Activated T-cell treated with anti-CD3 and anti-CD28 coated beads for 24 hours (primary cell): ENCODE data around the gene EIF4H.
"Not testable (repeated sequence)": the region's sequence is repeated elsewhere in the genome, so short reads cannot be mapped to it uniquely, and the experiment has no call there.

Experiments used
- DNase-seq: peaks from one replicate; pipeline ENCODE4 v3.0.0-alpha.2; 2020; ENCODE audit warnings: low read depth

The EIF4H gene

DNA sequence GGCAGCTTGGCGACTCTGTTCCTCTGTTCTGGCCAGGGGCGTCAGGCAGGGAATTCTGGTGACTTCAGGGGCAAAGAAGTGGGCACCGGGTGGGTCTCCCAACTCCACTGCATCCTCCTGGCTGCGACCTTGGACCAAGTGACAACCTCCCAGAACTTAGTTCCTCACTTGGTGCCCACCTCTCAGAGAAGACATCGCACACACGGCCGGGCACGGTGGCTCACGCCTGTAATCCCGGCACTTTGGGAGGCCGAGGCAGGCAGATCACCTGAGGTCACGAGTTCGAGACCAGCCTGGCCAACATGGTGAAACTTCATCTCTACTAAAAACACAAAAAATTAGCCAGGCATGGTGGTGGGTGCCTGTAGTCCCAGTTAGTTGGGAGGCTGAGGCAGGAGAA is 50.8 kb downstream of the EIF4H start:
- not testable (repeated sequence) for DNase-seq

DNA sequence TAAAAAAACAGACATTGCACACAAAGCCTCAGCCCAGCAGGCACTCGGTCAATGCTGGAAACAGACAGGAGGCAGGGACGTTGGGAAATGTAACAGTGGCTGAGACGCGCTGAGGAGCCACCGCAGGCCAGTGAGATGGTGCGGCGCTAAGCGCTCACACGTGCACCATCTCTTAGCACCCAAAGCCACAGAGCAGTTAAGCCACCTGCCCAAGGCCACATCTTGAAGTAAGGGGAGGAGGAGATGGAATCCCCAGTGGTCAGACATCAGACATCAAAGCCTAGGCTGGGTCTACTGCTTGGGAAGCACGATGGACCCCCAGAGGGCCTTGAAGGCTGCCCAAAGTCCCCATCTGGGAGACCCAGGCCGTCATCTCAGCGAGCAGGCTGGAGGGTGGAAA is 51.2 kb downstream of the EIF4H start:
- no peak for DNase-seq

DNA sequence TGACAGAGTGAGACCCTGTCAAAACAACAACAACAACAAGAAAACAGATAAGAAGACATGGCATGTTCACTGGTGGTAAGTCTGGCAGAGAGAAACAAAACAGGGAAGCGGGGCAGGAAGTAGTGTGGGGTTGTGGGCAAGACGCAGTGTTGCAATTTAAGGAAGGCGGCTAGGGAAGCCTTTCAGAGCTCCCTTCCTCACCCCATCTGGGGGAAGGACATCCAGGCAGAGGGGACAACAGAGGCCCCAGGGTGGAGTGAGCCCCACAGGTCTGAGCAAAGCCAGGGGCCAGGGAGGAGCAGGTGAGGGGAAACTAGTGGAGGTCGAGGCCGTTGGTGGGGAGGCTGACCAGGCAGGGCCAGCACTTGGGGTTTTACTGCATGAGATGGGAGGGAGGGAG is 52.5 kb downstream of the EIF4H start:
- DNase-seq, result no peak

DNA sequence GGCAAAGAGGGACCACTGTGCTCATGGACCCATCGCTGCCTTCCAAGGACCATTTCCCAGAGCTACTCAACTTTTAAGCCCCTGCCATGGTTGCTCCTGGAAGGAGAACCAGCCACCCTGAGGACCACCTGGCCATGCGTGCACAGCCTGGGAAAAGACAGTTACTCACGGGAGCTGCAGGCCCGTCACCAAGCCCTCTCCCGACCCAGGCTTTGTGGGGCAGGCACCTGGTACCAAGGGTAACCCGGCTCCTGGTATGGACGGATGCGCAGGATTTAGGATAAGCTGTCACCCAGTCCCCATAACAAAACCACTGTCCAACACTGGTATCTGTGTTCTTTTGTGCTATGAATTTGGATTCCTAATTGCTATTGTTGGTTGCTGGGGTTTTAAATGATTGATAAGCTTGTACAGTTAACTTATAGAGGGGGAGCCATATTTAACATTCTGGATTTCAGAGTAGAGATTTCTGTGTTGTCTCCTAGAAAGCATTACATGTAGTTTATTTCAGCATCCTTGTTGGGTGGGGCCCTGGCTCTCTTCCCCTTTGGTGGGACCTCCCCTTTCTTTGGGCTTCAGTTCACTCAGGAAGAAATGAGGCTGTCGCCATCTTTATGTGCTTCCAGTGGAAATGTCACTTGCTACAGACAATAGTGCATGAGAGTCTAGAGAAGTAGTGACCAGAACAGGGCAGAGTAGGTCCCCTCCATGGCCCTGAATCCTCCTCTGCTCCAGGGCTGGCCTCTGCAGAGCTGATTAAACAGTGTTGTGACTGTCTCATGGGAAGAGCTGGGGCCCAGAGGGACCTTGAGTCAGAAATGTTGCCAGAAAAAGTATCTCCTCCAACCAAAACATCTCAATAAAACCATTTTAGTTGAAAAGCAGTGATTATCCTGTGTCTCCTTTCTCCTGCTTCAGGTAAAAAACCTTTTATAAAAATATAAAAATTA is 55.1 kb downstream of the EIF4H start:
- no peak for DNase-seq

DNA sequence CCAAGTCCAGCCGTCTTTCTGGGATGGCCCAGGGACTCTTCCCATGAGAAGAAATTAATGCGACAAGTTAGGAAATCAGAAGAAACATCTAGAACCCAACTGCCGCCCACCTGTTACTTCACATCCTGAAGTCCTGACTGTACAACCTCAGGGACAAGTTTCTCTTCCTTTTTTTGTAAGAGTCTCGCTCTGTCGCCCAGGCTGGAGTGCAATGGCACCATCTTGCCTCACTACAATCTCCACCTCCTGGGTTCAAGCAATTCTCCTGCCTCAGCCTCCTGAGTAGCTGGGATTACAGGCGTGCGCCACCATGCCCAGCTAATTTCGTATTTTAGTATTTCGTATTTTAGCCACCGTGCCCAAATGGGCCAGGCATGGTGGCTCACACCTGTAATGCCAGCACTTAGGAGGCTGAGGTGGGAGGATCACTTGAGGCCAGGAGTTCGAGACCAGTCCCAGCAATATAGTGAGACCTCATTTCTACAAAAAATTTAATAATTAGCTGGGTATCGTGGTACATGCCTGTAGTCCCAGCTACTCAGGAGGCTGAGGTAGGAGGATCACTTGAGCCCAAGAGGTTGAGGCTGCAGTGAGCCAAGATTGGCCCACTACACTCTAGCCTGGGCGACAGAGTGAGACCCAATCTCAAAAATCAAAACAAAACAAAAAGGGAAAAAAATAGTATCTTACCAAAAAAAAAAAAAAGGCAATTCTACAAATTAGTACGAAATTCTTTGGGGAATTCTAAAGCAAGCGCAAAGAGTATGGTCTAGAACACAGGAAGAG is 56.5 kb downstream of the EIF4H start:
- DNase-seq, result no peak

DNA sequence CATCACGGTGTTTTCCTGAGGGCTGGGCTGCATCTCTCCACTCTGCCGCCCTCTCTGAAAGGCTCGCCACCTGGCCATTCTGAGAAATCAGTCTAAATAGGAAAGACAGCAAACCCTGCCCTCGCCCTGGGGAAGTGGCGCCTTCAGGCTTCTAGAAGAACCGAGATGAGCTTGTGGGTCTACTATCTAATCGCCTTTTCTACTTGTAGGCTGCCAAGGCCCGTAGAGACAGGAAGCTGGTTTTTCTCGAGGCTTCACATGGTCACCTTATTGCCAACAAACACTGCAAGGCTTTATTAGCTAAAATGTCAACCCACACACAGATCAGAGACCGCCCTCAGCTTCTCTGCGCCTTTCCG is 57.1 kb downstream of the EIF4H start:
- DNase-seq, result no peak

DNA sequence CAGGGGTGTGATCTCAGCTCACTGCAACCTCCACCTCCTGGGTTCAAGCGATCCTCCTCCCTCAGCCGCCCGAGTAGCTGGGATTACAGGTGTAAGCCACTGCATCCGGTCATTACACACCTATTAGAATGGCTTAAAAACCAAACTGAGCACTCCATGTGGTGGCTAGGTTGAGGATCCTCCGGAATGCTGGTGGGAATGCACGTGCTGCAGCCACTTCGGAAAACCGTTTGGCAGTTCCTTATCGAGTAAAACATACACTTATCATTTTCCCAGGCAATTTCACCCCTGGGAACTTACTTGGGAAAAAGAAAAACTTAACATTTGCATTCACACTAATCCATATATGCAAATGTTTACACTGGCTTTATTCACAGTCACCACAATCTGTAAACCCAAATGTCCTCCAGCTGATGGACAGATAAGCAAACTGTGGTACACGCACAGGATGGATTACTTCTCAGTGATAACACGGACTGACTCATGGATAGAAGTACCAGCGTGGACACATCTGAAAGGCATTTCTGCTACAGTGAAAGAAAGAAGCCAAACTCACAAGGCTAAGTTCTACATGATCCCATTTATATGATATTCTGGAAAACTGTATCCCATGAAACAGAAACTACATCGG is 59.6 kb downstream of the EIF4H start:
- no peak for DNase-seq

DNA sequence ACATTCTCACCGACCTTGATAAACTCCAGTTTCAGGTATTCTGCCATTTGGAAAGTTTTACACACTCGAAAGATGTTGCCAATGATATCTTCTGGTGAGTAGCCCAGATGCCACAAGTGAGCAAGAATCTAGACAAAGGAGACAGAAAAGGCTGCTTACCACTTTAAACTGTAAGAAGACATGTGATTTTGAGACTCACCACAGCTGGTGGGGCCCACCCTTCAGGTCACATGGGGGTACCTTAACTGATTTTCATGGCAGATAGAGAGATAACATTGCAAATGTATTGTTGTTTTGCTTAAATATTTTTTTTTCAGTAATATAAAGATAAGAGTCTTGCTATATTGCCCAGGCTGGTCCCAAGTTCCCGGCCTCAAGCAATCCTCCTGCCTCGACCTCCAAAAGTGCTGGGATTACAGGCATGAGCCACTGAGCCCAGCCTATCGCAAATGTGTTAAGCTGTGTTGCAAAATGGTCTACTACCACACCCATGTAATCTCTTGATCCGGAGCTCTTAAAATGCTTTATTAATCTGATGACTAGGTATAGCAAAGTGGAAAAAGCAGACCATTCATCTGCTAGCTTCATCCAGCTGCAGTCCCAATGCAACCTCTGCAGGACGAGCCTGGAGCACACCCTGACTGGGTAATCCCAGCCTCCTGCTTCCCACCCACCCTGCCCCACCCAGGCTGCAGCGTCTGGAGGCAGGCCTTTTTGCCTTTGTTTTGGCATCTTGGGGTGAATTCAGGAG is 61.5 kb downstream of the EIF4H start:
- no peak for DNase-seq

DNA sequence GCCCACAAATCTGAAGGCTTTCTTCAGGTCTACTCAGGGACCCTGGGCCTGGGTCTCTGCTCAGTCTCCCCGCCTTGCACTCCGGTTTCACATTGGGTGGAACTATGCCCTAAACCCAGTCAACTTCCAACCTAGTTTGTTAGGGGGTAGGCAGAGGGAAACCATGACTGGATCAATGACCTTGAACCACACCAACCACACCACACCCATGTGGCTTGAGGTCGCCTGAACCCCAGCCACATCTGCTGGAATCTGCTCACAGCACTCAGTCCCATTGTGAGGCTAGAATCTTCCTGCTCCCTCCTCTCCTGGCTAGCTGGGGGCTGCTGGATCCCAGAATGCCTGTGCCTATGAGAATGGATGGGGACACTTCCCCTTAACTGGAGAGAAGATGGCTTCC is 62.1 kb downstream of the EIF4H start:
- DNase-seq, result no peak

DNA sequence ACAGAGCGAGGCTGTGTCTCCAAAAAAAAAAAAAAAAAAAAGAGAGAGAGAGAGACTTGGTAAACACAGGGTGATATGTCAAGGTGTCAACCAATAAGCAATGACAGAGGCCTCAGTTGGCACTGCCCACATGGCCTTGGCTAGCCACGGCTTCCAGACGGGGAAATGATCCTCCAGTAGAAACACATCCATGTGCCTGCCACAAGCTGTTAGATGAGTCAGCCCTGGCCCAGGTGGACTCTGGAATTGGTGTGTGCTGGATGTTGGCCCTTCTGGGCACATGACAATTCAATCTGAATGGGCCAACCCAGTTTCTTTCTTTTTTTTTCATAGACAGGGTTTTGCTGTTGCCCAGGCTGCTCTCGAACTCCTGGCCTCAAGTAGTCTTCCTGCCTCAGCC is 66.3 kb downstream of the EIF4H start:
- no peak for DNase-seq

DNA sequence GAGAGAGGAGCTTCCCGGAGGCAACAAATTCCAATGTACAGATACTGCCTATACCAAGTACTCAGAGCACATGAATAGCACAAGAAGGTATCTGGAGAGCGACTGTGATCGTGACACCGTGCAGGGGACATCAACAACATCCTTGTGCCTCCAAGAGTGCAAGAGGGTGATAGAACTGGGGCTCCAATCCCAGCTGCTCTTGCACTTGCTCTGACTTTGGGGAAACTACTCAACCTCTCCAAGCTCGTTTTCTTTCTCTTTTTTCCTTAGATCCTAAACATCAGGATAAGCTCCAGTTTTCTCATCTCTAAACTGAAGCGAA is 67.9 kb downstream of the EIF4H start:
- DNase-seq, result no peak

DNA sequence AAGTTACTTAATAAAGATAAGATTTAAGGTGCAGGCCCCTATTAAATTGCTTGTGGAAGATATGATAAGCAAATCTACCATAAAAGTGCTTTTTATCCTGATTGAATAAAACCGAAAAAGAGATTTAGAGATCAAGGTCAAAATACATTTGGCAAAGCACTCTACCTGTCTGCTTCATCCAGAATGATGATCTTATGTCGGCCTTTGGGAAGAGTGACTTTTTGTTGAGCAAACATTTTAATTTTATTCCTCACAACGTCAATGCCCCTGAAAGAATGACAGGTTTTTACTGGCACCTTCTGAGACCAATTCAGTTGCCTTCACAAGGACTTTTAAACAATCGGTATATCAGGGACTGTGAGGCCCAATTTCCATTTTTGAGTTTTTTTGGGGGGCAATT is 72.3 kb downstream of the EIF4H start:
- no peak for DNase-seq
